Esophagus squamous epithelium (tissue), 5 donors: ENCODE data around the gene FMR1NB. TPM values are rescaled to one million over a fixed set of nuclear protein-coding genes. Genes with fewer than 3 reads are reported as not detected.

Experiments used
- DNase-seq: peaks from one replicate; lab custom pipeline; 2025; lab: John Stamatoyannopoulos, UW
- H3K27ac ChIP-seq, 4 donors: fragments of 200-600 bp; sonication (generic); one replicate each; pipeline ENCODE4 v1.5.1; 2016 to 2019; ENCODE audit warnings: mild to moderate bottlenecking in 1 of 4
- H3K27me3 ChIP-seq, 4 donors: fragments of 200-600 bp; sonication (generic); 1 replicate in 3 of 4; 2 replicates in 1 of 4; pipeline versions ENCODE4 v1.5.1 to v1.6.0; 2017 to 2021; ENCODE audit warnings: antibody characterized with exemption in 1 of 4
- H3K36me3 ChIP-seq, 3 donors: fragments of 200-600 bp; sonication (generic); one replicate each; pipeline ENCODE4 v1.5.1; 2016 to 2019
- H3K4me1 ChIP-seq, 3 donors: fragments of 200-600 bp; sonication (generic); one replicate each; pipeline ENCODE4 v1.5.1; 2017 to 2019
- H3K4me3 ChIP-seq, 4 donors: fragments of 200-600 bp; sonication (generic); 1 replicate in 3 of 4; 2 replicates in 1 of 4; pipeline ENCODE4 v1.5.1; 2016 to 2019; ENCODE audit warnings: mild to moderate bottlenecking in 2 of 4, moderate library complexity in 1 of 4
- H3K9me3 ChIP-seq, 3 donors: fragments of 200-600 bp; sonication (generic); one replicate each; pipeline ENCODE4 v1.5.1; 2016 to 2019
- CTCF ChIP-seq, 6 experiments: fragments of 450-650 bp in 4 of 6; fragments of 200-600 bp in 2 of 6; sonication (generic) in 2 of 6; IDR thresholded peaks; one replicate each; pipeline ENCODE4 v1.5.1; 2016 to 2019; ENCODE audit warnings: antibody characterized with exemption in 6 of 6, mild to moderate bottlenecking in 4 of 6, moderate library complexity in 4 of 6
- POLR2A ChIP-seq, 4 donors: fragments of 450-650 bp; IDR thresholded peaks; one replicate each; pipeline ENCODE4 v1.6.1; 2017; ENCODE audit warnings: antibody characterized with exemption in 4 of 4, mild to moderate bottlenecking in 4 of 4, moderate library complexity in 3 of 4
- WGBS, 2 donors: methylation state at CpG; one replicate each; pipeline ENCODE4 v1.1.5; 2018; 5-methylcytosine and 5-hydroxymethylcytosine counted together
- intact Hi-C: fragments of 100-400 bp; cut with DNase I; formaldehyde crosslinking; loops from one replicate; pipeline ENCODE4 v1.15.0; 2022
- total RNA-seq, 4 donors: library from RNA; depleted of rRNA; stranded (reverse); fragments of >200 nt; gene quantifications; one replicate each; pipeline ENCODE4 v1.1.0, GENCODE V29; 2016
- donor health status: DM: yes; HTN: yes; CAD: no.

The FMR1NB gene
- not detected for total RNA-seq

GRCh38 chrX:147981038-147981752 lies at the start of gene FMR1NB:
FMR1NB (plus strand) TSS chrX:147981337; CDS start chrX:147981403, 66 bp downstream.
- WGBS, 2 donors = 93 to 100% methylated on average over 1 to 16 of the region's 35 CpGs
- Histone ChIP-seq H3K27ac (no peak within 1 kb of the TSS), H3K4me1 (no peaks in the 10 kb centered on the region), H3K27me3 (no peaks in the 10 kb centered on the region), H3K4me3 (no peak within 1 kb of the TSS), H3K9me3 (no peaks in the 10 kb centered on the region), H3K36me3 (no peaks in the 10 kb centered on the region)
- intact Hi-C loops = no loop called here
- no peak for DNase-seq
- TF ChIP-seq POLR2A (IDR thresholded peaks at IDR 0.05) = no peak
- no peak for TF ChIP-seq CTCF (IDR thresholded peaks at IDR 0.05)

- Histone ChIP-seq H3K4me1 (no peaks in the 10 kb centered on the region), H3K27ac (no peak overlapping the region), H3K9me3 (no peaks in the 10 kb centered on the region), H3K4me3 (no peak overlapping the region), H3K36me3 (peaks cover 0 to 73% (median 0%) of the 10 kb centered on the region in 3 donors), H3K27me3 (no peaks in the 10 kb centered on the region)
- no peak for TF ChIP-seq POLR2A (IDR thresholded peaks at IDR 0.05)
- no peak for TF ChIP-seq CTCF (IDR thresholded peaks at IDR 0.05)
- intact Hi-C loops = no loop called here
- DNase-seq = no peak
- 80 to 94% methylated on average over 1 of the region's 1 CpG for WGBS, 2 donors
Observed at GRCh38 chrX:147933815-147934214, 47.3 kb upstream of the FMR1NB start.

GRCh38 chrX:147935156-147935758 lies 45.9 kb upstream of the FMR1NB start:
- H3K9me3 ChIP-seq = no peaks in the 10 kb centered on the region
- intact Hi-C loops = no loop called here
- no peak overlapping the region for H3K27ac ChIP-seq
- H3K36me3 ChIP-seq = peaks cover 0 to 77% (median 0%) of the 10 kb centered on the region in 3 donors
- H3K27me3 ChIP-seq = no peaks in the 10 kb centered on the region
- no peaks in the 10 kb centered on the region for H3K4me1 ChIP-seq
- DNase-seq = no peak
- H3K4me3 ChIP-seq = no peak overlapping the region
- TF ChIP-seq CTCF (IDR thresholded peaks at IDR 0.05) = no peak
- no peak for TF ChIP-seq POLR2A (IDR thresholded peaks at IDR 0.05)
- WGBS, 2 donors = 61 to 90% methylated on average over 3 of the region's 3 CpGs

GRCh38 chrX:147945286-147945685 lies 35.9 kb upstream of the FMR1NB start:
- Histone ChIP-seq H3K4me3 (no peak overlapping the region), H3K9me3 (no peaks in the 10 kb centered on the region), H3K27me3 (no peaks in the 10 kb centered on the region), H3K4me1 (no peaks in the 10 kb centered on the region), H3K27ac (no peak overlapping the region), H3K36me3 (peaks cover 0 to 82% (median 0%) of the 10 kb centered on the region in 3 donors)
- intact Hi-C loops = no loop called here
- no peak for DNase-seq
- 87 to 95% methylated on average over 5 of the region's 5 CpGs for WGBS, 2 donors
- TF ChIP-seq POLR2A (IDR thresholded peaks at IDR 0.05) (no peak), CTCF (IDR thresholded peaks at IDR 0.05) (no peak)

GRCh38 chrX:147948531-147948930 lies 32.6 kb upstream of the FMR1NB start:
- Histone ChIP-seq H3K9me3 (no peaks in the 10 kb centered on the region), H3K27me3 (no peaks in the 10 kb centered on the region), H3K36me3 (peaks cover 0 to 53% (median 0%) of the 10 kb centered on the region in 3 donors), H3K4me3 (no peak overlapping the region), H3K4me1 (no peaks in the 10 kb centered on the region), H3K27ac (no peak overlapping the region)
- TF ChIP-seq POLR2A (IDR thresholded peaks at IDR 0.05) (no peak), CTCF (IDR thresholded peaks at IDR 0.05) (no peak)
- 89 to 92% methylated on average over 7 of the region's 7 CpGs for WGBS, 2 donors
- intact Hi-C loops = no loop called here
- DNase-seq = no peak
